ENCODE measurements around the gene MYRFL.

- TF ChIP-seq CTCF (IDR thresholded peaks at IDR 0.05) (no peak), POLR2A (IDR thresholded peaks at IDR 0.05) (no peak), EP300 (IDR thresholded peaks at IDR 0.05; ENCODE audit: low read depth) (no peak), POLR2AphosphoS5 (IDR thresholded peaks at IDR 0.05) (no peak)
Measured at GRCh38 chr12:69966839-69967238, 141.8 kb downstream of the MYRFL start.
